SJSA1 (cell line): ENCODE results near the gene HOPX. TPM values are rescaled to one million over a fixed set of nuclear protein-coding genes. Genes with fewer than 3 reads are reported as not detected.
"Not testable (repeated sequence)": the region's sequence is repeated elsewhere in the genome, so short reads cannot be mapped to it uniquely, and the experiment has no call there.

Experiments
- DNase-seq, 2 experiments: peaks; one replicate each; pipeline ENCODE4 v3.0.0-alpha.2; 2015 to 2020; ENCODE audit warnings: low spot score in 2 of 2, low read depth in 1 of 2
- H3K27ac ChIP-seq: fragments of 250-450 bp; sonication (Bioruptor Pico); 2 replicates; pipeline ENCODE4 v1.5.1; 2020; ENCODE audit warnings: mild to moderate bottlenecking, moderate library complexity
- H3K27me3 ChIP-seq: fragments of 250-450 bp; sonication (Bioruptor Pico); replicated peaks from 2 replicates; pipeline ENCODE4 v1.5.1; 2020; ENCODE audit warnings: mild to moderate bottlenecking, moderate library complexity
- H3K36me3 ChIP-seq: fragments of 250-450 bp; sonication (Bioruptor Pico); 2 replicates; pipeline ENCODE4 v1.5.1; 2020; ENCODE audit warnings: mild to moderate bottlenecking
- H3K4me1 ChIP-seq: fragments of 250-450 bp; sonication (Bioruptor Pico); replicated peaks from 2 replicates; pipeline ENCODE4 v1.6.1; 2021; ENCODE audit warnings: mild to moderate bottlenecking
- H3K4me3 ChIP-seq: fragments of 250-450 bp; sonication (Bioruptor Pico); 2 replicates; pipeline ENCODE4 v1.5.1; 2020; ENCODE audit warnings: mild to moderate bottlenecking
- H3K9me3 ChIP-seq: fragments of 250-450 bp; sonication (Bioruptor Pico); replicated peaks from 2 replicates; pipeline ENCODE4 v1.5.1; 2020; ENCODE audit warnings: mild to moderate bottlenecking
- total RNA-seq: library from RNA; depleted of rRNA; stranded (reverse); fragments of >200 nt; shearing (Covaris generic); gene quantifications from 2 replicates; pipeline ENCODE4 v1.2.3, GENCODE V29; 2014

HOPX gene
- total RNA-seq, 1 experiment from 2014 or later = 4.3 TPM

DNA sequence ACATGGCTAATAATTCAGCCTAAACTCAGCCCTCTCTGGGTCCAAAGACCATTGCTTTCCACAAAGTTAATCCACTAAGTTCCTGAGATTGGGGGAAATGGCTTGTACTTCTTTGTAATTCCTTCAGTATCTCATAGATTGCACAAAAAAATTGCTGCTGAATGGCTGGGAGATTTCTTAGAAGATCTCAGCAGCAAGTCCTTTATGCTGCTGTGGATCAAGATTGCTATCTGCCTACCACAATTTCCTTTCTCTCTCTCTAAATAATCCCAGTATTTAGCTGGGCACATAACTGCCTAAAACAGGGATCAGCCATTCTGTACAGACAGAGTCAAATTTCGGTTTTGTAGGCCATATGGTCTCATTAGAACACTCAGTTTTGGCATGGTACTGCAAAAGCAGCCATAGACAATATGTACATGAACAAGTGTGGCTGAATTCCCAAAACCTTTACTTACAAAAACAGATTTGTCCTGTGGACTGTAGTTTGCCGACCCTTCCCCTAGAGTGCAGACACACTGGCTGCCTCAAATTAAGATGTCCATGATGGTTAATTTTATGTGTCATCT, 18.5 kb upstream of the HOPX start:
- Histone ChIP-seq H3K4me1 (no peaks in the 10 kb centered on the region), H3K9me3 (no peaks in the 10 kb centered on the region), H3K36me3 (no peaks in the 10 kb centered on the region), H3K4me3 (no peak overlapping the region), H3K27ac (no peak overlapping the region), H3K27me3 (no peaks in the 10 kb centered on the region)
- DNase-seq = no peak

DNA sequence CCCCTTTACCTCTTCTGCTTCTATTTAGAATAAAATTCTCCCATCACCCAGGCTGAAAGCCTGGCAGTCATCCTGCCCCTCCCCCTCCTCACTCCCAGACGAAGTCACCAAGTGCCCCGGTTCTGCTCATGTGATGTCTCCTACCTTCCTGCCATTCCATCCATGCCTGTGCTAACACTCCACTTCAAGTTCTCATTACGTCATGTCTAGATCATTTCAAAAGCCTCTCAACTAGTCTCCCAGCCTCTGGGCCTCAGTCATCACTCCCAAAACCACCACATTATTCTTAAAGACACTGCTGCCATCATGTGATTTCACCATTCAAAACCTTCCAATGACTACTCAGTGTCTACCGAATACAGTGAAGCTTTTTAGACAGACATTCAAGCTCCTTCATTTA, 17.2 kb upstream of the HOPX start:
- DNase-seq = no peak
- H3K9me3 ChIP-seq = no peaks in the 10 kb centered on the region
- H3K27ac ChIP-seq = no peak overlapping the region
- H3K4me1 ChIP-seq = no peaks in the 10 kb centered on the region
- no peaks in the 10 kb centered on the region for H3K27me3 ChIP-seq
- no peak overlapping the region for H3K4me3 ChIP-seq
- H3K36me3 ChIP-seq = no peaks in the 10 kb centered on the region

DNA sequence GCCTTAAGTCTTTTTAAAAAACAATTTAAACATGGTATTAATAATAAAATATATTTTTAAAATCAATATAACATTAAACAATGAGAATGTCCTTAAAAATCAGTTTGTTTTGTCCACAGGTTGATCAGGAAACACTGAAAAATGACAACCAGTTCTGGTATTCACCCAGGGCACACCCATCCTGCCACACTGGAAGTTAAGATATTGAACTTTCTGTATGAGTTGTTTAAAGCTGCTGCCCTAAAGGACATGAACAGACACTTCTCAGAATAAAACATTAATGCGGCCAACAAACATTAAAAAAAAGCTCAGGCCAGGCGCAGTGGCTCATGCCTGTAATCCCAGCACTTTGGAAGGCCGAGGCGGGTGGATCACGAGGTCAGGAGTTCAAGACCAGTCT, 15.0 kb upstream of the HOPX start:
- Histone ChIP-seq H3K9me3 (no peaks in the 10 kb centered on the region), H3K4me3 (no peak overlapping the region), H3K27me3 (no peaks in the 10 kb centered on the region), H3K4me1 (no peaks in the 10 kb centered on the region), H3K36me3 (no peaks in the 10 kb centered on the region), H3K27ac (no peak overlapping the region)
- DNase-seq = no peak

DNA sequence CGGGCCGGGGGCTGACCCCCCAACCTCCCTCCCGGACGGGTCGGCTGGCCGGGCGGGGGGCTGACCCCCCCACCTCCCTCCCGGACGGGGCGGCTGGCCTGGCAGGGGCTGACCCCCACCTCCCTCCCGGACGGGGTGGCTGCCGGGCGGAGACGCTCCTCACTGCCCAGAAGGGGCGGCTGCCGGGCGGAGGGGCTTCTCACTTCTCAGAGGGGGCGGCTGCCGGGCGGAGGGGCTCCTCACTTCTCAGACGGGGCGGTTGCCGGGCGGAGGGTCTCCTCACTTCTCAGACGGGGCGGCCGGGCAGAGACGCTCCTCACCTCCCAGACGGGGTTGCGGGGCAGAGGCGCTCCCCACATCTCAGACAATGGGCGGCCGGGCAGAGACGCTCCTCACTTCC, 12.4 kb upstream of the HOPX start:
- not testable (repeated sequence) for DNase-seq, H3K36me3 ChIP-seq, H3K27ac ChIP-seq, H3K27me3 ChIP-seq, H3K9me3 ChIP-seq, H3K4me3 ChIP-seq, H3K4me1 ChIP-seq

DNA sequence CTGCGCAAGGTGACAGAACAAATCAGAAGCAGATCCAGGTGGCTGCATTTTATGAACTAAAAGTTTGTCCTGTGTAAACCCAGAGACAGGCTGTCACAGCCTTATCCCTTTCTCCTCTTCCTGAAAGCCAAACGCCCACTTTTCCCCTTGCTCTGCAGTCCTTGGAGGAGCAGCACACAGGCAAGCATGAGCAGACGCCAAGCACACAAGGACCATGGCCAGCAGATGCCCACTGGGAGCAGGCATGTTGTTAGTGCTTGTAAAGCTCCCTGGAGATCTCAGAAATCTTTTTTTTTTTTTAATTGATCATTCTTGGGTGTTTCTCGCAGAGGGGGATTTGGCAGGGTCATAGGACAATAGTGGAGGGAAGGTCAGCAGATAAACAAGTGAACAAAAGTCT, 11.5 kb upstream of the HOPX start:
- Histone ChIP-seq H3K36me3 (no peaks in the 10 kb centered on the region), H3K9me3 (no peaks in the 10 kb centered on the region), H3K4me3 (no peak overlapping the region), H3K27me3 (no peaks in the 10 kb centered on the region), H3K4me1 (no peaks in the 10 kb centered on the region), H3K27ac (no peak overlapping the region)
- no peak for DNase-seq

DNA sequence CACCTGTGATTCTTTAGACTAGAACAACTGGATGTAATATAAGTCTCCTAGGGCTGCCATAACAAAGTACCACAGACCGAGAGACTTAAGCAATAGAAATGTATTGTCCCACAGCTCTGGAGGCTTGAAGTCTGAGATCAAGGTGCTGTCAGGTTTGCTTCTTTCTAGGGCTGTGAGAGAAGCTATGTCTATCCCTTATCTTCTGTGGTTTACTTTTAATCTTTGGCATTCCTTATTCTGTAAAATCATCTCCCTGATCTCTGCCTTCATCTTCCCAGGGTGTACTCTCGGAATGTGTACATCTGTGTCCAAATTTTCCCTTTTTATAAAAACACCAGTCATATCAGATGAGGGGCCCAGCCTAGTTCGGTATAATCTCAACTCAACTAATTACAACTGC, 10.3 kb upstream of the HOPX start:
- no peak for DNase-seq
- Histone ChIP-seq H3K4me3 (no peak overlapping the region), H3K36me3 (no peaks in the 10 kb centered on the region), H3K27ac (no peak overlapping the region), H3K4me1 (no peaks in the 10 kb centered on the region), H3K27me3 (no peaks in the 10 kb centered on the region), H3K9me3 (no peaks in the 10 kb centered on the region)

DNA sequence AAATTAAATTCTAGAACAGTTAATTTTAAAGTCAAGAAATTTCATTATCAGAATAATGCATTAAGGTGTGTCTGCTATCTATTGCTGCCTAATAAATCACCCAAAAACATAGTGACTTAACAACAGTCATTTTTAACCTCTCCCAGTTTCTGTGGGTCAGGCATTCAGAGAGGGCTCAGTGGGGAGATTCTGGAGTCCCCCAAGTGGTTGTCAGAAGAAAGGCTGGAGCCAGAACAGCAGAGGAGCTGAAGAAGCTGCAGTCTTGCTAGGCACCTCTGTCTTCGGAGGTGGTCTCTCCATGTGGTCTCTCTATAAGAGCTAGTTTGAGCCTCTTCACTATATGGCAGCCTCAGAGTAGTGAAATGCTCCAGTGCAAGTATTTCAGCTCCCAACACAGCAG, 9.3 kb upstream of the HOPX start:
- no peaks in the 10 kb centered on the region for H3K9me3 ChIP-seq
- no peak for DNase-seq
- no peaks in the 10 kb centered on the region for H3K27me3 ChIP-seq
- no peaks in the 10 kb centered on the region for H3K36me3 ChIP-seq
- H3K4me1 ChIP-seq = no peaks in the 10 kb centered on the region; the same call in 1 of the 2 replicates
- no peak overlapping the region for H3K4me3 ChIP-seq
- no peak overlapping the region for H3K27ac ChIP-seq

DNA sequence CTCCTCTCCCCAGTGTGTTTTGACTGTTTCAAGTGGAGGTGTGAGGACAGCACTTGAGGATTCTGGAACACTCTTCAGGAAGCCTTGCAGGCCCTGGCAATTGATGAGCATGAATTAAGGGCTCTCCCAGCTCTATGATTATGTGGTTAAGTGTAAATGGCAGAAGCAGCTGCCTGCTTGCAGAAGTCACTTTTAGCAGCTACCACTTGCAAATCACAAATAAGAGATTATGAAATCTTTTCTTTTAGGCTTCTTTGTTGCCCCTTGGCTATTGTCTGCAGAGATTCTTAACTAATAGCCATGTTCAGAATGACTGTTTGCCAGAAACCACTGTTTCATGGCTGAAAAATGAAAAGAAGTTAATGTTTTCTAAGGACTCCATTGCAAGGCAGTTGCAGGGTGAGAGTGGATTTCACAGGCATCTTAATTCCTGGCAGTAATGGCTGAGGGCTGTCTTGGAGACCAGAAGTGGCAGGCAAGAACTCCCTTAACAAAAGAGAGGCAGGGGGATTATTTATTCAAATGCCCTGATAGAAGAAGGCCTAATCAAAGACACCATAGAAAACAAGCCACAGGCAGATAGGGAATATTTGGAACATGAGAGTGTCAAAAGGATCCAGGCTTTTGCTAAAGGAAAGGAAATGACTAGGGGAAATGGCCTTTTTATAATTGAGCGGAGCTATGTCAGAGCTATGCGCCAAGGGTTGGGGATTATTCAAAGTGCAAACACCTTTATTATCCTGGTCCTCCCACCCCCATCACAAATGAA, 8.3 kb upstream of the HOPX start:
- DNase-seq = no peak
- H3K36me3 ChIP-seq = no peaks in the 10 kb centered on the region
- no peak overlapping the region for H3K27ac ChIP-seq
- H3K4me1 ChIP-seq = peaks cover 9% of the 10 kb centered on the region
- no peaks in the 10 kb centered on the region for H3K9me3 ChIP-seq
- H3K4me3 ChIP-seq = no peak overlapping the region
- H3K27me3 ChIP-seq = no peaks in the 10 kb centered on the region

DNA sequence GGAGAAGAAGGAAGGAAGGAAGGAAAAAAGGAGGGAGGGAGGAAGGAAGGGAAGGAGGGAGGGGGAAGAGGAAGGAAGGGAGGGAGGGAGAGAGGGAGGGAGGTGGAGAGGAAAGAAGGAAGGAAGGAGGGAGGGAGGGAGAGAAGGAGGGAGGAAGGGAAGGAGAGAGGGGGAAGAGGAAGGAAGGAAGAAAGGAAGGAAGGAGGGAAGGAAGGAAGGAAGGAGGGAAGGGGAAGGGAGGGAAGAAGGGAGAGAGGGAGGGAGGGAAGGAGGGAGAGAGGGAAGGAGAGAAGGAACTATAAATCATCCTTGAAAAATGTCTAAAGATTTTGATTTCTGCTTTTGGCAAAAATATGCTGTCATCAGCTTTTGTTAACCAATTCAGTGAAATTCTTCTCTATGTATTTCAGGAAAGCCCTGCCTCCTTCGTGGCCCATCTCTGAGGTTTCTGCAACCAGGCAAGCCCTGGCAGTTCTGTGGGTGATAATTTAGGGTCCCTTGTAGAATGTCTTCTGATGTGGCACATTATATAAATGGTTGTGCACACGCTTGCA, 7.1 kb upstream of the HOPX start:
- no peak overlapping the region for H3K4me3 ChIP-seq
- H3K4me1 ChIP-seq = peaks cover 17% of the 10 kb centered on the region
- no peaks in the 10 kb centered on the region for H3K9me3 ChIP-seq
- H3K27ac ChIP-seq = no peak overlapping the region
- DNase-seq = no peak
- no peaks in the 10 kb centered on the region for H3K36me3 ChIP-seq
- no peaks in the 10 kb centered on the region for H3K27me3 ChIP-seq

DNA sequence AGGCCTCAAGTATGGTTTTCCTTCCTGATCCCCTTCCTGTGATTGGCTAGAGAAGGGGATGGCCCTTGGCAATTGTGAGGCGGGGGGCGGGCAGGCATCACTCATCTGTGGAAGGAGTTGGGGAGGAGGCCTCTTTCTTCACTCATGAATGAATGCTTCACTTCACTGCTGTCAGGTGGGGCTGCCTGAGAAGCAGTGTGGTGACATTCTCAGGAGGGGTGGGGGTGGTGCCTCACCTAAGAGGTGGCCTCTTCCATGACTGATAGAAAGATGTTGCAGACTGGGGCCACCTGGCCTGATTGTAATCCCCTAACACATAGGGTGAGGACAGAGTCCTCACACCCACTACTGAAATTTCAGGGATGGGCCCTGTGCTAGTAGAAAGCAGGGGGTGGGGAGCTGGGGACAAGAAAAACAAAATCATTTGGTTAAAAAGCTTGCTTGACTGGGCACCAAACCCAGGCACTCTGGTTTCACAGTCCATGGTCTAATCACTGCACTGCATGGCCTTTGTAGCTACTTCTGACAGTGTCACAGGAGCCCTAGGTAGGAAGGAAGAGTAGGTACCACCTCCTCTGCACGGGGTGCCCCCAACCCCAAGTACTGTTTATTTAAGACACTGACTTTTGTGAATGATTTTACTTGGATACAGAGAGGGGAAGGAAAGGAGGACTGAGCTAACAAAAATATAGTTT, 5.6 kb upstream of the HOPX start:
- H3K4me1 ChIP-seq = peaks cover 17% of the 10 kb centered on the region

DNA sequence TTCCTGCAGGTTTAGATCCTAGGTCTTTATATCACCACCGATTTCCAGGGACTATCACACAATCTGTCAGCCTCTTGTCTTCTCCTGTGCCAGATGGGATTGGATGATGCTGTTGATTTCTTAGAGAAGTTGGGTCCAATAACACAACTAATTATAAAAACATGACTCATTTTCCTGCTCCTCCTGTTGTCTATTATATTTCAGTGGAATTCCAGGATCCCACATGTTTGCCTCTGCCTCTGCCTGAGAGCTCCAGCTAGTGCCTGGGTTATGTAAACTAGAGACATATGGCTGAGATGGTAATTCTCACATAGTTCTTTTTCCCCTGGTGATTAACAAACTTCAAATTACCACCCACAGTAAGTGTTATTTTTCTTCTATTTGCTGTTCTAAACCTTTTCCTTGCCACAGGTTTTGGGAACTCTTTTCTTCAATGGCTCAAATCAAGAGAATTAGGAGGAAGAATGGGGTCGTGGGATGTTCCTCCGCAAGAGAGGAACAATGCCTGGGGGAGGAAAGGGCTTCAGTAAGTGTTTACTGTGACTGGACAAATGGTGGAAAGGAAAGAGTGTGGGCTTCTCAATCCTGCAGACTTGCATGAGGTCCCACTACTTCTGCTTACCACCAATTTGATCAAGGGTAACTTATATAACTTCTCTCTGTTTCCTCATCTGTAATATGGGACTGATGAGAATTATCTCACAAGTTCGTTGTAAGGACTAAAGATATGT, 3.4 kb upstream of the HOPX start:
- DNase-seq = peak in 1 of 2 experiments; percentile 62

More for the DNA sequence above, 5.6 kb upstream of the HOPX start:
- Histone ChIP-seq H3K27ac (no peak overlapping the region), H3K9me3 (no peaks in the 10 kb centered on the region), H3K4me3 (no peak overlapping the region), H3K27me3 (0 out of 2 replicates have a peak, but pooled peaks cover 3% of the 10 kb centered on the region), H3K36me3 (no peaks in the 10 kb centered on the region)
- DNase-seq = no peak

DNA sequence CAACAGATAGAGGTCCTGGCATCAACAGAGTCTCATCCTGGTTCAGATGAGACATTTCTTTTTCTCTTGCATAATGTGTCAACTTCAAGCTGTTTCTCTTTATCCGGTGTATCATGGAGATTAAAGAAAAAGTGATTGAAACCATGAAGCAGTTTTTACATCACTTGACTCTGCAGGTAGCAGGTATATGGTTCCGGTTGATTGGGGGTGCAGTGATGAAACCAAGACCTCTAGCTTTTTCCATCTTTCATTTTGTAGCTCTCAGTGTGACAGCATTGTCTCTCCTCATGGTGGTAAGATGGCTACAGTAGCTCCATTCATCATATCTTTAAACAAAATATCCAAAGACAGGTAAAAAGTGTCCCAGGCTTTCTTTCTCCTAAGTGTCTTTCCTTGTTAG, 2.4 kb upstream of the HOPX start:
- no peak overlapping the region for H3K27ac ChIP-seq
- no peak for DNase-seq
- 0 out of 2 replicates have a peak, but pooled peaks cover 3% of the 10 kb centered on the region for H3K27me3 ChIP-seq
- no peaks in the 10 kb centered on the region for H3K9me3 ChIP-seq
- H3K4me1 ChIP-seq = peaks cover 17% of the 10 kb centered on the region
- H3K4me3 ChIP-seq = no peak overlapping the region
- no peaks in the 10 kb centered on the region for H3K36me3 ChIP-seq

More for the DNA sequence above, 3.4 kb upstream of the HOPX start:
- H3K27me3 ChIP-seq = 0 out of 2 replicates have a peak, but pooled peaks cover 3% of the 10 kb centered on the region
- H3K9me3 ChIP-seq = no peaks in the 10 kb centered on the region
- no peak overlapping the region for H3K27ac ChIP-seq
- peaks cover 17% of the 10 kb centered on the region for H3K4me1 ChIP-seq
- no peaks in the 10 kb centered on the region for H3K36me3 ChIP-seq
- no peak overlapping the region for H3K4me3 ChIP-seq

DNA sequence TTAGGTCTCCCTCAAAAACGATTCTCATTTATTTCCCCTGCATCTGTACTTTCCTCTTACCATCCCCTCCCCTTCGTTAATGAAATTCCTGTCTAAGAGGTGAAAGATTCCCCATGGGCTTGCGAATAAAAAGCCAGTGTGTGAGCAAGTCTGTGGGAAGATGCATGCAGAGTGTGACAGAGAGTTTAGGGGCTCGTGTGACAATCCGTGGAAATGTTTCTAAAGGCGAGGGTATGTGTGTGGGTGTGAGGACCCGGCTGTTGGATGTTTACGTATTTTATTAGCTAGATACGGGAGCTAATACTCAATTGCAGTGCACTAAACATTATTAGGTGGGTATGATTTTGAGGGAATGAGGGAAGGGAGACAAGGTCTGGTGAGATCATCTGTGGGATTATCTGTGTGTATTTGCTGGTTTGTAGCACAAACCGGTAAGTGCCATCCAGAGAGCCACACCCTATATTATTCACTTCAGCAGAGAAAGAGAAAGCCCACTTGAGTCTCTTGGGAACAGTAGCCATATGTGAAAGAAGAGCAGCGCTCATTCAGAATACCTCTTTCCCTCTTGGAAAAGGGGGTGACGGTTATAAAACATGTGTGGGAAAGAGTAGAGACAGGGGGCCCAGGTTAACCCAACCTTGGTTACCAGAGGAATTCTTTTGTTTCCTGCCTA, 893 bp upstream of the HOPX start:
- Histone ChIP-seq H3K36me3 (no peaks in the 10 kb centered on the region), H3K27me3 (0 out of 2 replicates have a peak, but pooled peaks cover 3% of the 10 kb centered on the region), H3K4me1 (peaks cover 17% of the 10 kb centered on the region), H3K27ac (no peak overlapping the region), H3K9me3 (no peaks in the 10 kb centered on the region), H3K4me3 (no peak overlapping the region)
- no peak for DNase-seq
